HepG2 (cell line): ENCODE measurements around the gene TRABD. TPM values are rescaled to one million over a fixed set of nuclear protein-coding genes. Genes with fewer than 3 reads are reported as not detected.

Source experiments
- ATAC-seq: fragments of 200-7000 bp; cut with Tn5 transposase; 3 replicates; pipeline ENCODE4 v1.9.1; 2020; ENCODE audit warnings: mild to moderate bottlenecking, moderate library complexity
- BruUV-seq: library from RNA; stranded (reverse); fragments of 400-500 nt; replicated peaks from 2 replicates; lab custom pipeline; 2021; lab: Mats Ljungman, UMichigan
- CTCF ChIA-PET: fragments of 300-600 bp; formaldehyde crosslinking; extraction: SDS; loops from one replicate; lab custom pipeline; 2021; ENCODE audit warnings: low total read pairs, inconsistent platforms, low intra/inter-chr PET ratio; lab: Yijun Ruan, JAX
- POLR2A ChIA-PET: fragments of 350-600 bp; sonication (Branson Sonifier 250); formaldehyde crosslinking; loops from one replicate; lab custom pipeline; 2020; ENCODE audit warnings: antibody characterized with exemption, inconsistent platforms; lab: Yijun Ruan, JAX
- DNase-seq: peaks from one replicate; pipeline ENCODE4 v3.0.0-alpha.2; 2015; ENCODE audit warnings: low spot score
- FAIRE-seq: peaks from 3 replicates; lab custom pipeline; 2011; peaks lifted over from hg19 to GRCh38; lab: Jason Lieb, UNC
- H2AFZ ChIP-seq: one replicate; pipeline ENCODE4 v1.6.1; 2011; ENCODE audit warnings: low read length, inconsistent platforms
- H3K27ac ChIP-seq: fragments of 300-600 bp; 3 replicates; pipeline ENCODE4 v1.8.0; 2011; ENCODE audit warnings: mixed run types, mild to moderate bottlenecking, mixed read lengths, low read length, inconsistent platforms; ENCODE audit not compliant: insufficient read depth; ENCODE audit errors: extremely low read length
- H3K27me3 ChIP-seq, 2 experiments: fragments of 200-600 bp in 1 of 2; 2 replicates in 1 of 2; 3 replicates in 1 of 2; pipeline versions ENCODE4 v1.6.0 to v1.8.0; 2011; ENCODE audit warnings: low read length in 2 of 2, mild to moderate bottlenecking in 2 of 2, moderate library complexity in 2 of 2, inconsistent platforms in 1 of 2; ENCODE audit not compliant: insufficient read depth in 2 of 2, control insufficient read depth in 1 of 2
- H3K36me3 ChIP-seq, 2 experiments: fragments of 200-600 bp in 1 of 2; replicated peaks in 1 of 2; 2 replicates in 1 of 2; 3 replicates in 1 of 2; pipeline versions ENCODE4 v1.5.1 to v1.8.0; 2011; ENCODE audit warnings: low read length in 2 of 2, inconsistent platforms in 1 of 2; ENCODE audit not compliant: insufficient read depth in 2 of 2, control insufficient read depth in 1 of 2
- H3K4me1 ChIP-seq: 2 replicates; pipeline ENCODE4 v1.5.1; 2012; ENCODE audit warnings: low read length, inconsistent platforms; ENCODE audit not compliant: insufficient read depth
- H3K4me2 ChIP-seq: 2 replicates; pipeline ENCODE4 v1.6.0; 2011; ENCODE audit warnings: low read depth, low read length, inconsistent platforms
- H3K4me3 ChIP-seq, 3 experiments: fragments of 200-600 bp in 1 of 3; sonication (generic), shearing (Covaris generic) in 1 of 3; replicated peaks in 1 of 3; 2 replicates each; pipeline ENCODE4 v1.5.1; 2011 to 2016; ENCODE audit warnings: low read length in 3 of 3, inconsistent platforms in 2 of 3, low read depth in 2 of 3, mild to moderate bottlenecking in 2 of 3, control low read depth in 1 of 3, mixed read lengths in 1 of 3; ENCODE audit not compliant: insufficient read depth in 1 of 3
- H3K79me2 ChIP-seq: one replicate; pipeline ENCODE4 v1.6.1; 2011; ENCODE audit warnings: low read length, inconsistent platforms; ENCODE audit not compliant: insufficient read depth
- H3K9ac ChIP-seq: 2 replicates; pipeline ENCODE4 v1.6.0; 2011; ENCODE audit warnings: mild to moderate bottlenecking, low read depth, low read length, inconsistent platforms; ENCODE audit not compliant: insufficient read depth
- H3K9me3 ChIP-seq: 2 replicates; pipeline ENCODE4 v1.5.1; 2012; ENCODE audit warnings: mild to moderate bottlenecking, low read length
- H4K20me1 ChIP-seq: 2 replicates; pipeline ENCODE4 v1.6.0; 2011; ENCODE audit warnings: inconsistent platforms, mild to moderate bottlenecking, low read length, moderate library complexity; ENCODE audit not compliant: insufficient read depth
- HOXA7 ChIP-seq: sonication (generic); formaldehyde crosslinking; IDR thresholded peaks from 2 replicates; pipeline ENCODE4 v1.8.1; 2022; ENCODE audit warnings: mild to moderate bottlenecking, missing genetic modification reagents, moderate library complexity
- RBM22 ChIP-seq: fragments of 200-400 bp; formaldehyde crosslinking; optimal IDR thresholded peaks from 2 replicates; pipeline ENCODE3; 2017; ENCODE audit warnings: mild to moderate bottlenecking, low read length, moderate library complexity
- SAFB2 ChIP-seq: sonication (generic); formaldehyde crosslinking; IDR thresholded peaks from 2 replicates; pipeline ENCODE4 v1.5.1; 2020; ENCODE audit warnings: missing genetic modification reagents, low read depth, mild to moderate bottlenecking, borderline replicate concordance
- ZNF383 ChIP-seq: sonication (generic); formaldehyde crosslinking; IDR thresholded peaks from 2 replicates; pipeline ENCODE4 v1.4.0; 2020; ENCODE audit warnings: missing genetic modification reagents, mild to moderate bottlenecking, borderline replicate concordance
- ZNF570 ChIP-seq: sonication (generic); formaldehyde crosslinking; IDR thresholded peaks from 2 replicates; pipeline ENCODE4 v1.4.0; 2020; ENCODE audit warnings: mild to moderate bottlenecking, missing genetic modification reagents, borderline replicate concordance
- ZNF883 ChIP-seq: sonication (generic); formaldehyde crosslinking; IDR thresholded peaks from 2 replicates; pipeline ENCODE4 v1.5.1; 2020; ENCODE audit warnings: mild to moderate bottlenecking, missing genetic modification reagents; ENCODE audit errors: not compliant biosample characterization
- WGBS: methylation state at CpG from one replicate; pipeline ENCODE4 v1.1.6; 2017; ENCODE audit warnings: low lambda C conversion rate; 5-methylcytosine and 5-hydroxymethylcytosine counted together
- in situ Hi-C: cut with HindIII; loops from 2 replicates; pipeline ENCODE4 v1.10.0; 2017; ENCODE audit warnings: low pct_unique_long_range_greater_than_20kb; ENCODE audit not compliant: extremely low pct_ligation_motif_present
- intact Hi-C: fragments of 100-400 bp; cut with micrococcal nuclease; formaldehyde crosslinking; loops from one replicate; pipeline ENCODE4 v1.10.0; 2022; ENCODE audit not compliant: unreplicated experiment
- polyA plus RNA-seq, 8 experiments: library from polyadenylated mRNA; depleted of rRNA in 3 of 8; stranded (reverse) in 7 of 8; unstranded in 1 of 8; fragments of >200 nt; fragmentation: Illumina TruSeq in 4 of 8; extraction: Trizol in 4 of 8; gene quantifications; 2 replicates each; pipeline versions ENCODE4 v1.2.1 to v1.2.3, GENCODE V29; 2011 to 2016; ENCODE audit warnings: low read depth in 4 of 8, missing spikeins in 1 of 8, mixed read lengths in 1 of 8; ENCODE audit not compliant: insufficient read depth in 1 of 8
- total RNA-seq, 5 experiments: library from RNA; depleted of rRNA; stranded (reverse); fragments of >200 nt; fragmentation: Illumina TruSeq; extraction: Trizol; gene quantifications; 2 replicates each; pipeline ENCODE4 v1.2.3, GENCODE V29; 2016; ENCODE audit warnings: low read depth in 1 of 5

The TRABD gene
- total and polyA plus RNA-seq, 2 of the 13 experiments (the other 11 are each of a cell fraction or from before 2014, with no cell fraction given), result 21.5 to 28.9 TPM

GRCh38 chr22:50217543-50218152, 31.9 kb downstream of the TRABD start:
- DNase-seq (no peak), FAIRE-seq (no peak), ATAC-seq (no peak)
- no peak overlapping the region for H2AFZ ChIP-seq
- intact Hi-C loops, result no loop called here
- BruUV-seq, result no TSS peak
- no peaks in the 10 kb centered on the region for H3K9me3 ChIP-seq
- no peak overlapping the region for H3K4me3 ChIP-seq
- peaks cover 5% of the 10 kb centered on the region; the same call in 1 of the 2 replicates for H4K20me1 ChIP-seq
- TF ChIP-seq RBM22, result peak; percentile 71
- TF ChIP-seq ZNF570 (CRISPR knock-in tag), result no peak
- POLR2A ChIA-PET, result interaction anchor here (1.3 kb wide), 1 partner anchor 33 kb away, joined by 3 read pairs; the partner anchor contains the start of gene HDAC10
- H3K9ac ChIP-seq, result no peak overlapping the region
- CTCF ChIA-PET, result interaction anchor here (0.6 kb wide), 1 partner anchor 124 kb away, joined by 3 read pairs; no protein-coding TSS in a partner anchor
- in situ Hi-C loops, result no loop called here
- peaks cover 12% of the 10 kb centered on the region for H3K79me2 ChIP-seq
- peaks cover 22 to 70% of the 10 kb centered on the region in 2 experiments; a peak in 4 of 5 replicates for H3K36me3 ChIP-seq
- H3K4me1 ChIP-seq, result no peaks in the 10 kb centered on the region
- no peak overlapping the region for H3K4me2 ChIP-seq
- no peaks in the 10 kb centered on the region for H3K27me3 ChIP-seq
- no peak overlapping the region for H3K27ac ChIP-seq
- WGBS, result 96% methylated on average over 16 of the region's 21 CpGs

- peaks cover 5% of the 10 kb centered on the region; the same call in 1 of the 2 replicates for H4K20me1 ChIP-seq
- H3K79me2 ChIP-seq, result peaks cover 5% of the 10 kb centered on the region
- H3K4me2 ChIP-seq, result no peak overlapping the region
- WGBS, result 84% methylated on average over 10 of the region's 43 CpGs
- H3K9me3 ChIP-seq, result no peaks in the 10 kb centered on the region
- no peaks in the 10 kb centered on the region for H3K4me1 ChIP-seq
- H2AFZ ChIP-seq, result no peak overlapping the region
- peaks cover 23 to 69% of the 10 kb centered on the region in 2 experiments; a peak in 4 of 5 replicates for H3K36me3 ChIP-seq
- BruUV-seq, result no TSS peak
- DNase-seq (no peak), ATAC-seq (peak; percentile 11), FAIRE-seq (no peak)
- H3K9ac ChIP-seq, result no peak overlapping the region
- H3K27ac ChIP-seq, result no peak overlapping the region
- H3K27me3 ChIP-seq, result no peaks in the 10 kb centered on the region
- in situ Hi-C loops (no loop called here), intact Hi-C loops (no loop called here)
- H3K4me3 ChIP-seq, result no peak overlapping the region
- ChIA-PET POLR2A (interaction anchor here (1.3 kb wide), 1 partner anchor 32 kb away, joined by 3 read pairs; the partner anchor contains the start of gene HDAC10), CTCF (interaction anchor here (0.6 kb wide), 1 partner anchor 123 kb away, joined by 3 read pairs; no protein-coding TSS in a partner anchor)
- no peak for TF ChIP-seq HOXA7 (CRISPR knock-in tag)
- TF ChIP-seq ZNF883 (CRISPR knock-in tag), result no peak
- no peak for TF ChIP-seq SAFB2 (CRISPR knock-in tag)
- no peak for TF ChIP-seq ZNF383 (CRISPR knock-in tag)
These were observed 32.7 kb downstream of the TRABD start for GRCh38 chr22:50218153-50218995.
